Measurements from ENCODE around the gene DFFA. TPM values are rescaled to one million over a fixed set of nuclear protein-coding genes. Genes with fewer than 3 reads are reported as not detected.

Gene DFFA
- total and polyA plus RNA-seq, 9 of the 15 experiments (the other 6 are each of a cell fraction or from before 2014, with no cell fraction given), result 39.6 to 74.8 (median 59.2) TPM

DNA sequence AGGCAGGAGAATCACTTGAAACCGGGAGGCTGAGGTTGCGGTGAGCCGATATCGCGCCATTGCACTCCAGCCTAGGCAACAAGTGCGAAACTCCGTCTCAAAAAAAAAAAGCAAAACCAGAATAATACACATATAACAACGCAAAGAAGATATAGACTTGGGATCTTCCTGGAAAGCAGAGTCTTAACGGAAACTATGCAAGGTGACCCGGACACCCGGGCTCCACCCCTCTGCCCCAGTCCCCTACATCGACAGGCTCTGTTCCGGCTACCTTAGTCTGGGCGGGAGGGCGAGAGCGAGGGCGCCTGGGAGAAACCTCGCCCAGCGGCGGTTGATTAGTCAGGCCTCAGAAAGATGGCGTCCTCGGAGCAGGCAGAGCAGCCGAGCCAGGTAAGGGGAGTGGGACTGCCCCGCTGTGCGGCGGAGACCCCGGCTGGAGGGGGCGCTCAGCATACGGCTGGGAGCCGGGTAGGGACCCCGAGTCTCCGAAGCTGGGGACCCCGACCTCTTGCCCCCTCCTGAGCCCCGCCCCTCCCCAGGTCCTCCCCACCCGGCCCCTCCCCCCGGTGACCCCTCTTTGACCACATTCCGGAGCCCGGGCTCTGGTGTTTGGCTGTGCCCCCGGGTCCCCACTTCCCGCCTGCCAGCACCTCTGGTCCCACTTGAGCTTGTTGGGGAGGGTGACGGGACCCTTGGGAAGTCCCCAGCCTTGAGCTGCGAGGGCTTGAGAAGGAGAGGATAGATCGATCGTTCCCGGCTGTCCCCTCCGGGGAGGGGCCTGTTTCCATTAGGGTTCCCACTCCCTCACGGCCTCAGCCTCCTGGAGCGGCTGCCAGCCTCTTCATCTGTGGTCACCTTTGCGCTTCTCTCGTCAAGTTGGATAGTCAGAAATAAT lies 2.5 kb upstream of the DFFA start, which contains the start of gene PEX14 (continued):
- no peak for TF ChIP-seq KDM2B (CRISPR knock-in tag; IDR thresholded peaks at IDR 0.05)
- TF ChIP-seq JUND (IDR thresholded peaks at IDR 0.05; ENCODE audit: borderline replicate concordance, low read depth, low read length), result peak; percentile 70
- peak; percentile 35; the same call in 1 of the 3 replicates for TF ChIP-seq JUND (tag; IDR thresholded peaks at IDR 0.05; ENCODE audit: borderline replicate concordance, low read depth, low read length)
- TF ChIP-seq ZNF212 (CRISPR knock-in tag; IDR thresholded peaks at IDR 0.05), result no peak
- TF ChIP-seq KLF13 (tag; IDR thresholded peaks at IDR 0.05; ENCODE audit: borderline replicate concordance, low read depth), result peak; percentile 57; the same call in 1 of the 2 replicates
- TF ChIP-seq ADNP (tag; IDR thresholded peaks at IDR 0.05), result no peak
- peak; percentile 91 for TF ChIP-seq TOE1 (IDR thresholded peaks at IDR 0.05; ENCODE audit: borderline replicate concordance)
- TF ChIP-seq TOE1 (CRISPR knock-in tag; IDR thresholded peaks at IDR 0.05; ENCODE audit: borderline replicate concordance, low read depth), result no peak
- TF ChIP-seq KDM1A (IDR thresholded peaks at IDR 0.05), result peak; percentile 29 to 43; a peak in 1 of 4 replicates
- TF ChIP-seq, protein P1, sequence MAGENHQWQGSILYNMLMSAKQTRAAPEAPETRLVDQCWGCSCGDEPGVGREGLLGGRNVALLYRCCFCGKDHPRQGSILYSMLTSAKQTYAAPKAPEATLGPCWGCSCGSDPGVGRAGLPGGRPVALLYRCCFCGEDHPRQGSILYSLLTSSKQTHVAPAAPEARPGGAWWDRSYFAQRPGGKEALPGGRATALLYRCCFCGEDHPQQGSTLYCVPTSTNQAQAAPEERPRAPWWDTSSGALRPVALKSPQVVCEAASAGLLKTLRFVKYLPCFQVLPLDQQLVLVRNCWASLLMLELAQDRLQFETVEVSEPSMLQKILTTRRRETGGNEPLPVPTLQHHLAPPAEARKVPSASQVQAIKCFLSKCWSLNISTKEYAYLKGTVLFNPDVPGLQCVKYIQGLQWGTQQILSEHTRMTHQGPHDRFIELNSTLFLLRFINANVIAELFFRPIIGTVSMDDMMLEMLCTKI (IDR thresholded peaks at IDR 0.05; ENCODE audit: partially characterized antibody), result no peak
- TF ChIP-seq HMGN3 (IDR thresholded peaks at IDR 0.05; ENCODE audit: borderline replicate concordance, extremely low read depth, insufficient read length, low read depth, low read length), result peak; percentile 75
- TF ChIP-seq C11orf30 (IDR thresholded peaks at IDR 0.05; ENCODE audit: low read depth), result peak; percentile 95
- TF ChIP-seq, protein P2, sequence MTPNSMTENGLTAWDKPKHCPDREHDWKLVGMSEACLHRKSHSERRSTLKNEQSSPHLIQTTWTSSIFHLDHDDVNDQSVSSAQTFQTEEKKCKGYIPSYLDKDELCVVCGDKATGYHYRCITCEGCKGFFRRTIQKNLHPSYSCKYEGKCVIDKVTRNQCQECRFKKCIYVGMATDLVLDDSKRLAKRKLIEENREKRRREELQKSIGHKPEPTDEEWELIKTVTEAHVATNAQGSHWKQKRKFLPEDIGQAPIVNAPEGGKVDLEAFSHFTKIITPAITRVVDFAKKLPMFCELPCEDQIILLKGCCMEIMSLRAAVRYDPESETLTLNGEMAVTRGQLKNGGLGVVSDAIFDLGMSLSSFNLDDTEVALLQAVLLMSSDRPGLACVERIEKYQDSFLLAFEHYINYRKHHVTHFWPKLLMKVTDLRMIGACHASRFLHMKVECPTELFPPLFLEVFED (CRISPR knock-in tag; conservative IDR thresholded peaks at IDR 0.05), result peak; percentile 59; the same call in 1 of the 2 replicates
- TF ChIP-seq SREBF2 (CRISPR knock-in tag; IDR thresholded peaks at IDR 0.05), result no peak
- TF ChIP-seq BCOR (IDR thresholded peaks at IDR 0.05), result peak; percentile 78
- peak; percentile 62; the same call in 1 of the 2 replicates for TF ChIP-seq FOXM1 (IDR thresholded peaks at IDR 0.05; ENCODE audit: low read depth)
- TF ChIP-seq FOXM1 (CRISPR knock-in tag; IDR thresholded peaks at IDR 0.05; ENCODE audit: low read depth), result peak; percentile 83; the same call in 1 of the 2 replicates
- TF ChIP-seq TRIM24 (IDR thresholded peaks at IDR 0.05), result 0 out of 4 replicates have a peak, but pooled peaks of 1 of the 2 experiments have one; percentile 36
- TF ChIP-seq, protein P3, sequence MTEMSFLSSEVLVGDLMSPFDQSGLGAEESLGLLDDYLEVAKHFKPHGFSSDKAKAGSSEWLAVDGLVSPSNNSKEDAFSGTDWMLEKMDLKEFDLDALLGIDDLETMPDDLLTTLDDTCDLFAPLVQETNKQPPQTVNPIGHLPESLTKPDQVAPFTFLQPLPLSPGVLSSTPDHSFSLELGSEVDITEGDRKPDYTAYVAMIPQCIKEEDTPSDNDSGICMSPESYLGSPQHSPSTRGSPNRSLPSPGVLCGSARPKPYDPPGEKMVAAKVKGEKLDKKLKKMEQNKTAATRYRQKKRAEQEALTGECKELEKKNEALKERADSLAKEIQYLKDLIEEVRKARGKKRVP (CRISPR knock-in tag; IDR thresholded peaks at IDR 0.05), result no peak
- 0 out of 2 replicates have a peak, but pooled peaks have one; percentile 57 for TF ChIP-seq ELF4 (CRISPR knock-in tag; IDR thresholded peaks at IDR 0.05)
- TF ChIP-seq DMBX1 (CRISPR knock-in tag; IDR thresholded peaks at IDR 0.05; ENCODE audit: borderline replicate concordance), result peak; percentile 86; the same call in 1 of the 2 replicates
- TF ChIP-seq TFAM (CRISPR knock-in tag; conservative IDR thresholded peaks at IDR 0.05), result no peak
- TF ChIP-seq BMI1 (IDR thresholded peaks at IDR 0.05; ENCODE audit: low read length), result no peak
- TF ChIP-seq, protein P4, sequence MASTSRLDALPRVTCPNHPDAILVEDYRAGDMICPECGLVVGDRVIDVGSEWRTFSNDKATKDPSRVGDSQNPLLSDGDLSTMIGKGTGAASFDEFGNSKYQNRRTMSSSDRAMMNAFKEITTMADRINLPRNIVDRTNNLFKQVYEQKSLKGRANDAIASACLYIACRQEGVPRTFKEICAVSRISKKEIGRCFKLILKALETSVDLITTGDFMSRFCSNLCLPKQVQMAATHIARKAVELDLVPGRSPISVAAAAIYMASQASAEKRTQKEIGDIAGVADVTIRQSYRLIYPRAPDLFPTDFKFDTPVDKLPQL (IDR thresholded peaks at IDR 0.05; ENCODE audit: extremely low read depth, insufficient read length), result peak; percentile 22
- peak; percentile 15; the same call in 1 of the 2 replicates for TF ChIP-seq CTBP1 (IDR thresholded peaks at IDR 0.05; ENCODE audit: borderline replicate concordance)

All from K562 (cell line).